Activated CD4-positive, alpha-beta T cell treated with anti-CD3 and anti-CD28 coated beads for 36 hours (primary cell): ENCODE data around the gene EP400. TPM values are rescaled to one million over a fixed set of nuclear protein-coding genes. Genes with fewer than 3 reads are reported as not detected.
"Not testable (repeated sequence)": the region's sequence is repeated elsewhere in the genome, so short reads cannot be mapped to it uniquely, and the experiment has no call there.

ENCODE experiments used
- ATAC-seq: fragments of 200-7000 bp; cut with Tn5 transposase; one replicate; pipeline ENCODE4 v1.10.0; 2021; ENCODE audit warnings: mild to moderate bottlenecking, moderate library complexity
- CTCF ChIA-PET: fragments of 350-600 bp; sonication (Branson Sonifier 250); formaldehyde crosslinking; loops from one replicate; lab custom pipeline; 2021; ENCODE audit warnings: antibody characterized with exemption; lab: Charles Lee
- POLR2A ChIA-PET: fragments of 350-600 bp; sonication (Branson Sonifier 250); formaldehyde crosslinking; loops from one replicate; lab custom pipeline; 2021; ENCODE audit warnings: antibody characterized with exemption, inconsistent platforms; lab: Charles Lee
- DNase-seq: peaks from one replicate; pipeline ENCODE4 v3.0.0-alpha.2; 2020
- H3K27ac Mint-ChIP-seq: one replicate; pipeline ENCODE4 v1.8.0; 2021; ENCODE audit warnings: mixed read lengths
- H3K27me3 Mint-ChIP-seq: one replicate; pipeline ENCODE4 v1.8.0; 2021; ENCODE audit warnings: mixed read lengths
- H3K36me3 Mint-ChIP-seq: one replicate; pipeline ENCODE4 v1.8.0; 2021; ENCODE audit warnings: low read depth, mixed read lengths
- H3K4me1 Mint-ChIP-seq: one replicate; pipeline ENCODE4 v1.8.0; 2021; ENCODE audit warnings: mixed read lengths
- H3K4me3 Mint-ChIP-seq: one replicate; pipeline ENCODE4 v1.8.0; 2021; ENCODE audit warnings: mild to moderate bottlenecking, moderate library complexity, mixed read lengths
- H3K9me3 Mint-ChIP-seq: one replicate; pipeline ENCODE4 v1.8.0; 2021; ENCODE audit warnings: low read depth, mixed read lengths
- intact Hi-C, 2 experiments: fragments of 100-400 bp; cut with DNase I in 1 of 2; cut with micrococcal nuclease in 1 of 2; formaldehyde crosslinking; loops; one replicate each; pipeline versions ENCODE4 v1.14.2 to v1.15.1; 2022 to 2024; cut with DNase I, micrococcal nuclease
- total RNA-seq, 2 experiments: library from RNA; stranded (reverse); gene quantifications; one replicate each; pipeline ENCODE4 v1.2.3, GENCODE V29; 2021

EP400 gene
- total RNA-seq, 2 experiments from 2014 or later, result 46.4 to 51.3 TPM

DNA sequence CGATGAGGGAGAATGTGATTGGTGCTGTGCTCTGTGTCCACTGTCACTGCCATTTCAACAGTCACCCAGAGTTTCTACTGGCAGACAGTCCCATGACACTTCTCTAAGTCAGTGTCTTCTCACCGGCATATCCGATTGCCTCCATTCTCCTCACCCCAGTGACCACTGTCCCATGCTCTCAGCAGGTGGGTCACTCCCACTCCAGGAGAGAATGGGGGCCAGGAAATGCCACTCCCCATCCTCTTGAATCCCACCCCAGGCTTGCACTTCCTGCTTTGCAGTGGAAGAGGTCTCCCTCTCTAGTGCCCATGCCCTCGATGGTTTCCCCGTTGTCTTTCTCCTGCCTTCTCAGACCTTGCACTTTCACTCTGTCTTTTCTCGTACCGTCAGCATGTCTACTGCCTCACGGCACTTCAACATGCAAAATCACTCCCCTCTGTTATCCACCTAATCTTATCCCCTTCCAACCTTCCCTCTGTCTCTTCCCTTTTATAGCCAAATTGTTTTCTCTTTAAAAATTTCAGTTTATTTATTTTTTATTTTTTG lies 2.2 kb upstream of the EP400 start:
- H3K27ac Mint-ChIP-seq, result peak overlapping the region; percentile 84
- DNase-seq, result no peak
- peaks cover 31% of the 10 kb centered on the region for H3K4me1 Mint-ChIP-seq
- POLR2A ChIA-PET, result no interaction called here
- H3K4me3 Mint-ChIP-seq, result no peak overlapping the region
- ATAC-seq, result no peak
- no peaks in the 10 kb centered on the region for H3K9me3 Mint-ChIP-seq
- H3K27me3 Mint-ChIP-seq, result no peaks in the 10 kb centered on the region
- peaks cover 24% of the 10 kb centered on the region for H3K36me3 Mint-ChIP-seq
- intact Hi-C loops, result loop anchor here in 1 of 2 experiments (2.0 to 5.0 kb wide), 2 partner anchors 235 to 881 kb away; partner anchors contain the start of genes GOLGA3 and SFSWAP
- CTCF ChIA-PET, result no interaction called here

DNA sequence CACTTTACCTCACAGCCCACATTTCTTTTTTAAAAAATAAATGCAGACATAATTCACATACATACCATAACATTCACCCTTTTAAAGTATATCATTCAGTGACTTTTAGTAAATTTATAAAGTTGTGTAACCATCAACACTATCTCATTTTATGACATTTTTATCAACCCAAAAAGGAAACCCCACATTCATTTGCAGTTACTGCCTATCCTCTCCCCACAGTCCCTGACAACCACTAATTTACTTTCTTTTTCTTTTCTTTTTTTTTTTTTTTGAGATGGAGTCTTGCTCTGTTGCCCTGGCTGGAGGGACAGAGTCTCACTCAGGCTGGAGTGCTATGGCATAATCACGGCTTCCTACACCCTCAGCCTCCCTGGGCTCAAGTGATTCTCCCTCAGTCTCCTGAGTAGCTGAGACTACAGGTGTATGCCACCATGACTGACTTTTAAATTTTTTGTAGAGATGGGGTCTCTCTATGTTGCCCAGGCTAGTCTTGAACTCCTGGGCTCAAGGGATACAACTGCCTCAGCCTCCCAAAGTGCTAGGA lies 1.5 kb upstream of the EP400 start:
- ChIA-PET CTCF (interaction anchor here (1.0 kb wide), 1 partner anchor 1078 kb away, joined by 3 read pairs; no protein-coding TSS in a partner anchor), POLR2A (interaction anchor here (0.6 kb wide), 1 partner anchor 1965 kb away, joined by 3 read pairs; no protein-coding TSS in a partner anchor)
- H3K4me1 Mint-ChIP-seq, result peaks cover 38% of the 10 kb centered on the region
- peak overlapping the region; percentile 84 for H3K27ac Mint-ChIP-seq
- ATAC-seq (no peak), DNase-seq (no peak)
- intact Hi-C loops, result loop anchor here in 1 of 2 experiments (2.0 to 5.0 kb wide), 2 partner anchors 236 to 881 kb away; partner anchors contain the start of genes GOLGA3 and SFSWAP
- no peaks in the 10 kb centered on the region for H3K27me3 Mint-ChIP-seq
- H3K9me3 Mint-ChIP-seq, result no peaks in the 10 kb centered on the region
- peaks cover 21% of the 10 kb centered on the region for H3K36me3 Mint-ChIP-seq
- H3K4me3 Mint-ChIP-seq, result peak overlapping the region; percentile 71

DNA sequence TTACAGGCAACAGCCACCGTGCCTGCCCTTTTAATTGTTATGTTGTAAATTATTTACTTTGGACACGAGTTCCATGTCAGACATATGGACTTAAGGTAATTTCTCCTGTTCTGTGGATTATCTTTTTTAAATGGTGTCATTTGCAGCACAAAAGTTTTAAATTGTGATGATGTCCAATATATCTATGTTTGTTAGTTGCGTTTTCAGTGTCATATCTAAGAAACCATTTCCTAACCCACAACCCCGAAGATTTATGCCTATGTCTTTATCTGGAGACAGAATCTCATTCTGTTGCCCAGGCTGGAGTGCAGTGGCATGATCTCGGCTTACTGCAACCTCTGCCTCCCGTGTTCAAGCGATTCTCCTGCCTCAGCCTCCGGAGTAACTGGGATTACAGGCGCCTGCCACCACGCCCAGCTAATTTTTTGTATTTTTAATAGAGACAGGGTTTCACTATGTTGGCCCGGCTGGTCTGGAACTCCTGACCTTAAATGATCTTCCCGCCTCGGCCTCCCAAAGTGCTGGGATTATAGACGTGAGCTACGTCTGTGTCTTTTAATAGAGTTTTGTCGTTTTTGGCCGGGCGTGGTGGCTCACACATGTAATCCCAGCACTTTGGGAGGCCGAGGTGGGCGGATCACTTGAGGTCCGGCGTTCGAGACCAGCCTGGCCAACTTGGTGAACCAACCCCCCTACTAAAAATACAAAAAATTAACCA lies 870 bp upstream of the EP400 start:
- POLR2A ChIA-PET, H3K9me3 Mint-ChIP-seq, DNase-seq, ATAC-seq, H3K27me3 Mint-ChIP-seq: not testable (repeated sequence)
- Mint-ChIP-seq H3K27ac (peak overlapping the region; percentile 89), H3K4me1 (peaks cover 42% of the 10 kb centered on the region), H3K4me3 (peak overlapping the region; percentile 71), H3K36me3 (peaks cover 16% of the 10 kb centered on the region)
- CTCF ChIA-PET, result interaction anchor here (0.7 to 1.2 kb wide), 3 partner anchors 12 to 1079 kb away, joined by 3 to 4 read pairs (median 3); no protein-coding TSS in a partner anchor
- intact Hi-C loops, result loop anchor here (1.0 to 5.0 kb wide), 9 partner anchors 20 to 1078 kb away; partner anchors contain the start of genes PUS1 (in 2 of the 2), ULK1 (in 2 of the 2), FBRSL1 (in 1 of the 2) and GOLGA3 (in 1 of the 2)

DNA sequence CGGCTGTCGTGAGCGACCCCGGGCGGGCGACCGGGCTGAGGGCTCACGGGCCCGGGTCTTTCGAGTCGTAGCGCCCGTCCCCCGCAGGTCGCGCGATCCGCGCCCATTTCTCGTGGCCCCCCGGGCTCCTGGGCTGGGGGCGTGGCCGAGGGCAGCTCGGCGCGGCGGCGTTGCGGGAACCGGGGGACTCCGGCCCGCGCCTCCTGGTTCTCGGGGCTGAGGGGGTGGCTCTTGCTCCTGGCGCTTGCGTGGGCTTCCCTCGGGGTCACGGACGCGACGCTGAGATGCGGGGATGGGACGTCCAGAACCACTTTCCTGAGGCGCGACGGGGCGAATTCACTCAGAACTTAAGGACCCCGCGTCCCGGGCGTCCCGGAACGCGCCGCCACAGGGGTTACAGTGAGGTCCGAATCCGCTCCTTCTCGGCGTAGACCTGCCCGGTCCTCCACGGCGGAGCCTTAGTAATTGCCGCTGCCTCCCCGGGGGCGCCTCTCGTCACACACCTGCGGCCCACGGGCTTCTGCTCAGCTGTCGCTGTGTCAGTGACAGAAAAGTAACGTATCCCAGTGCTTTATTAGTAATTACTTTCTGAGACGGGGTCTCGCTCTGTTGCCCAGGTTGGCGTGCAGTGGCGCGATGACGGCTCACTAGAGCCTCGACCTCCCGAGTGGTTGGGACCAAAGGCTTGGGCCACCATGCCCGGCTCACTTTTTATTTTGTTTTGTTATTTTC lies 606 bp downstream of the EP400 start:
- H3K27ac Mint-ChIP-seq, result peak overlapping the region; percentile 93
- H3K4me3 Mint-ChIP-seq, result peak overlapping the region; percentile 88
- no peaks in the 10 kb centered on the region for H3K9me3 Mint-ChIP-seq
- H3K36me3 Mint-ChIP-seq, result peaks cover 5% of the 10 kb centered on the region
- intact Hi-C loops, result loop anchor here in 1 of 2 experiments (1.0 kb wide), 1 partner anchor 194 kb away; the partner anchor contains the start of genes DDX51 and NOC4L
- CTCF ChIA-PET, result interaction anchor here (0.6 kb wide), 2 partner anchors 23 to 102 kb away, joined by 3 read pairs; no protein-coding TSS in a partner anchor
- DNase-seq (peak; percentile 66), ATAC-seq (peak; percentile 9)
- peaks cover 42% of the 10 kb centered on the region for H3K4me1 Mint-ChIP-seq
- no peaks in the 10 kb centered on the region for H3K27me3 Mint-ChIP-seq
- POLR2A ChIA-PET, result no interaction called here

DNA sequence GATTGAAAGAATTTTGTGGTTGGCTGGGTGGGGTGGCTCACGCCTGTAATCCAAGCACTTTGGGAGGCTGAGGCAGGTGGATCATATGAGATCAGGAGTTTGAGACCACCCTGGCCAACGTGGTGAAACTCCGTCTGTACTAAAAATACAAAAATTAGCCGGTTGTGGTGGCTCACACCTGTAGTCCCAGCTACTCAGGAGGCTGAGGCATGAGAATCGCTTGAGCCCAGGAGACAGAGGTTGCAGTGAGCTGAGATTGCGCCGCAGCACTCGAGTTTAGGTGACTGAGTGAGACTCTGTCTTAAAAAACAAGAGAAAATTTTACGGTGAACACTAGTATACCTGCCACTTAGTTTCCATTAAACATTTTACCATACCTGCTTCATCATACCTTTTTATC lies 4.1 kb downstream of the EP400 start:
- DNase-seq, H3K27ac Mint-ChIP-seq, intact Hi-C loops, H3K27me3 Mint-ChIP-seq, ATAC-seq, H3K36me3 Mint-ChIP-seq, H3K4me3 Mint-ChIP-seq, H3K9me3 Mint-ChIP-seq: not testable (repeated sequence)
- CTCF ChIA-PET, result interaction anchor here (0.7 to 0.9 kb wide), 2 partner anchors 9 to 13 kb away, joined by 3 to 5 read pairs; no protein-coding TSS in a partner anchor
- H3K4me1 Mint-ChIP-seq, result peaks cover 52% of the 10 kb centered on the region
- POLR2A ChIA-PET, result interaction anchor here (0.6 to 0.7 kb wide), 2 partner anchors 117 to 174 kb away, joined by 3 read pairs; no protein-coding TSS in a partner anchor

DNA sequence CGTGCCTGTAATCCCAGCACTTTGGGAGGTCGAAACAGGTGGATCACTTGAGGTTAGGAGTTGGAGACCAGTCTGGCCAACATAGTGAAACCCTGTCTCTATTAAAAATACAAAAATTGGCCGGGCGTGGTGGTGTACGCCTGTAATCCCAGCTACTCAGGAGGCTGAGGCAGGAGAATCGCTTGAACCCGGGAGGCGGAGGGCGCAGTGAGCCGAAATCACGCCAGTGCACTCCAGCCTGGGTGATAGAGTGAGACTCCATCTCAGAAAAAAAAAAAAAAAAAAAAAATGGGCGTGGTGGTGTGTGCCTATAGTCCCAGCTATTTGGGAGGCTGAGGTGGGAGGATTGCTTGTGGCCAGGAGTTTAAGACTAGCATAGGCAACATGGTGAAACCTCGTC lies 4.7 kb downstream of the EP400 start:
- H3K9me3 Mint-ChIP-seq, intact Hi-C loops, H3K27me3 Mint-ChIP-seq, H3K4me3 Mint-ChIP-seq, H3K36me3 Mint-ChIP-seq, CTCF ChIA-PET, DNase-seq, POLR2A ChIA-PET, ATAC-seq, H3K27ac Mint-ChIP-seq: not testable (repeated sequence)
- H3K4me1 Mint-ChIP-seq, result peaks cover 52% of the 10 kb centered on the region

DNA sequence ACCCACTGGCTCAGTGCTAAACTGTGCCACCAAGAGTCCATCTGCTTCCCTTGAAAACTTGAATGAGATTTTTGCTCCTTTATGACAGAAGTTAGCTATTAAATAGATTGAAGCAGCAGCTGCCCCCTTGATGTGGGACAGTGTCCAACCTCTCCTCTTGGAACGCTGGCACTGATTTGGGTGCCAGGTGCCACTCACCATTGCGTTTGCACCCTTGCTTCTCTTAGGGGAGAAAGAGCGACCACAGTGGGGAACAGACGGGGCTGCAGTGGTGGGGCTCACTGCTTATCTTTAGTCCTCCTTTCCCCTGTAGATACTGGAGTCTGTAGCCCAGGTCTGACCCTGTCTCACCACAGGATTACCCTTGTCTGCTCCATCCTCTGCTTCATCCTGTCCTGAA lies 9.4 kb downstream of the EP400 start:
- Mint-ChIP-seq H3K36me3 (peaks cover 6% of the 10 kb centered on the region), H3K27ac (peak overlapping the region; percentile 40), H3K27me3 (no peaks in the 10 kb centered on the region), H3K4me3 (no peak overlapping the region), H3K4me1 (peaks cover 64% of the 10 kb centered on the region), H3K9me3 (no peaks in the 10 kb centered on the region)
- intact Hi-C loops, result loop anchor here in 1 of 2 experiments (5.0 kb wide), 1 partner anchor 37 kb away; no protein-coding TSS in a partner anchor
- CTCF ChIA-PET, result no interaction called here
- ATAC-seq (no peak), DNase-seq (no peak)
- POLR2A ChIA-PET, result no interaction called here

DNA sequence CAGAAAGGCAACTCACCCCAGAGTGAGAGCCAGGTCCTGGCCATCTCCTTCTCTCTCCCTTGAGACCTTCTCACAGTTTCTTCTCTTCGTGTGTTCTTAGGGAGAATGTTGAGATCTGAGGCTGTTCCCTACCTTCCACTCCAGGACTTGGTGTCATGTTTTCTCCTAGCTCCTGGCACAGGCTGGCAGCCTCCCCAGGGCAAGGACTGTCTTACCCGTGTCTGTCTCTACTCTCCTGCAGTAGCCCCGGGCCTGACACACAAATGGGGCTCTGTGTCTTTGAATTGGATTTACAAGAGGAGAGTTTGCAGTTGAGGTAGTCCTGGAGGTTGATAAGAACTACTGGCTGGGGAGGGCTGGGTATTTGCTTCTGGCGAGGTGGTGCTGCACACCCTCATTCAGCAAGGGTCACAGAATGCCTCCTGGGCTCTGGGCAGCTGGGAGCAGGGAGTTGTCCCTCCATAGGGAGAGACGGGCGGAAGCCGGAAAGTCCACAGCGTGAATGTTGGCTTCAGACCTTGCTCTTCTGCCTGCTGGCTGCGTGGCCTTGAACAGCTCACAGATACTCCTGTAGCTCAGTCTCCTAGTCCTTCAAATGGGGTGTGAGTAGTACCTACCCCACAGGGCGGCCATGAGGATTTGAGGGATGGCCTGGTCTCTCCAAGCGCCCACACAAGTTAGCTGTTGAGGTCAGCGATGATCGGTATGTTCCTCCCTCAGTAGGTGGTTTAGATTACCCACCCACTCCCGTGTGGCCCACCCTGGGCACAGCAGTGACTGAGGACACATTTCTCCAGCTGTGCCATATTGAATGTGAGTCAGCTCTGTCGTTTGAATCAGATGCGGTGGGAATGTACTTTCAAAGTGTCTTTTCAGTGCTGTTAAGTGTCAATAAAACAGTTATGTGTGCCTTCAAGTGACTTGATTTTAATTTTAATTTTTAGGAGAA lies 10.2 kb downstream of the EP400 start:
- peaks cover 6% of the 10 kb centered on the region for H3K36me3 Mint-ChIP-seq
- H3K4me3 Mint-ChIP-seq, result no peak overlapping the region
- ChIA-PET POLR2A (no interaction called here), CTCF (no interaction called here)
- intact Hi-C loops, result loop anchor here in 1 of 2 experiments (5.0 kb wide), 1 partner anchor 38 kb away; no protein-coding TSS in a partner anchor
- ATAC-seq (no peak), DNase-seq (no peak)
- no peaks in the 10 kb centered on the region for H3K27me3 Mint-ChIP-seq
- H3K9me3 Mint-ChIP-seq, result no peaks in the 10 kb centered on the region
- peak overlapping the region; percentile 40 for H3K27ac Mint-ChIP-seq
- peaks cover 66% of the 10 kb centered on the region for H3K4me1 Mint-ChIP-seq

DNA sequence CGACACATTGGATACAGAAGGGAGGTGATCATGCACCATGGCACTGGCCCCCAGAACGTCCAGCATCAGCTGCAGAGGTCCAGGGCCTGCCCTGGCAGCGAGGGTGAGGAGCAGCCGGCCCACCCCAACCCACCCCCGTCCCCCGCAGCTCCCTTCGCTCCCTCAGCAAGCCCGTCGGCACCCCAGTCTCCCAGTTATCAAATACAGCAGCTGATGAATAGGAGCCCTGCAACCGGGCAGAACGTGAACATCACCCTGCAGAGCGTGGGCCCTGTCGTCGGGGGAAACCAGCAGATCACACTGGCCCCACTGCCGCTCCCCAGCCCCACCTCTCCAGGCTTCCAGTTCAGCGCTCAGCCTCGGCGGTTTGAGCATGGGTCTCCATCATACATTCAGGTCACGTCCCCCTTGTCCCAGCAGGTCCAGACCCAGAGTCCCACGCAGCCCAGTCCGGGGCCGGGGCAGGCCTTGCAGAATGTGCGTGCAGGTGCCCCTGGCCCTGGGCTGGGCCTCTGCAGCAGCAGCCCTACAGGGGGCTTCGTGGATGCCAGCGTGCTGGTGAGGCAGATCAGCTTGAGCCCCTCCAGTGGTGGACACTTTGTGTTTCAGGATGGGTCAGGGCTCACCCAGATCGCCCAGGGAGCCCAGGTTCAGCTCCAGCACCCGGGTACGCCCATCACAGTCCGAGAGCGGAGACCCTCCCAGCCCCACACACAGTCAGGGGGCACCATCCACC lies 11.0 kb downstream of the EP400 start:
- intact Hi-C loops, H3K27me3 Mint-ChIP-seq, ATAC-seq, H3K27ac Mint-ChIP-seq, CTCF ChIA-PET, POLR2A ChIA-PET, H3K9me3 Mint-ChIP-seq, H3K4me3 Mint-ChIP-seq, DNase-seq, H3K36me3 Mint-ChIP-seq: not testable (repeated sequence)
- H3K4me1 Mint-ChIP-seq, result peaks cover 63% of the 10 kb centered on the region
